Measurements from ENCODE around the gene VDAC1. TPM values are rescaled to one million over a fixed set of nuclear protein-coding genes. Genes with fewer than 3 reads are reported as not detected.

VDAC1 gene
- total RNA-seq, 6 experiments from 2014 or later: 276 to 324 (median 316) TPM

- Mint-ChIP-seq H3K27ac (peak overlapping the region; percentile 60), H3K36me3 (ENCODE audit: low read depth) (peaks cover 42% of the 10 kb centered on the region), H3K27me3 (ENCODE audit: insufficient read depth) (peaks cover under 1% of the 10 kb centered on the region; the same call in 1 of the 2 replicates), H3K4me3 (0 out of 2 replicates have a peak overlapping the region, but pooled peaks have one; percentile 18), H3K9me3 (peaks cover 6% of the 10 kb centered on the region), H3K4me1 (ENCODE audit: low read depth) (peaks cover 62% of the 10 kb centered on the region)
- no peak for TF ChIP-seq CTCF (IDR thresholded peaks at IDR 0.05)
- DNase-seq: no peak
These were observed 41.2 kb downstream of the VDAC1 start for GRCh38 chr5:133963493-133964128.

GRCh38 chr5:133962801-133963476, 41.8 kb downstream of the VDAC1 start:
- no peak for TF ChIP-seq CTCF (IDR thresholded peaks at IDR 0.05)
- Mint-ChIP-seq H3K4me1 (ENCODE audit: low read depth) (peaks cover 61% of the 10 kb centered on the region), H3K9me3 (peaks cover 6% of the 10 kb centered on the region), H3K4me3 (peak overlapping the region; percentile 18), H3K27me3 (ENCODE audit: insufficient read depth) (no peaks in the 10 kb centered on the region), H3K27ac (peak overlapping the region; percentile 60), H3K36me3 (ENCODE audit: low read depth) (peaks cover 38% of the 10 kb centered on the region)
- peak; percentile 52 for DNase-seq

- H3K9me3 Mint-ChIP-seq: peaks cover 6% of the 10 kb centered on the region
- no peak for TF ChIP-seq CTCF (IDR thresholded peaks at IDR 0.05)
- peak overlapping the region; percentile 60 for H3K27ac Mint-ChIP-seq
- no peaks in the 10 kb centered on the region for H3K27me3 Mint-ChIP-seq (ENCODE audit: insufficient read depth)
- H3K4me1 Mint-ChIP-seq (ENCODE audit: low read depth): peaks cover 53% of the 10 kb centered on the region
- peaks cover 39% of the 10 kb centered on the region for H3K36me3 Mint-ChIP-seq (ENCODE audit: low read depth)
- no peak for DNase-seq
- peak overlapping the region; percentile 18; the same call in 1 of the 2 replicates for H3K4me3 Mint-ChIP-seq
These were observed 42.6 kb downstream of the VDAC1 start for GRCh38 chr5:133962131-133962530.

- no peak overlapping the region for H3K4me3 Mint-ChIP-seq
- H3K9me3 Mint-ChIP-seq: peaks cover 6% of the 10 kb centered on the region
- peaks cover 35% of the 10 kb centered on the region for H3K4me1 Mint-ChIP-seq (ENCODE audit: low read depth)
- no peaks in the 10 kb centered on the region for H3K27me3 Mint-ChIP-seq (ENCODE audit: insufficient read depth)
- no peak for TF ChIP-seq CTCF (IDR thresholded peaks at IDR 0.05)
- H3K36me3 Mint-ChIP-seq (ENCODE audit: low read depth): peaks cover 31% of the 10 kb centered on the region
- no peak for DNase-seq
- no peak overlapping the region for H3K27ac Mint-ChIP-seq
These were observed 45.1 kb downstream of the VDAC1 start for GRCh38 chr5:133959643-133960042.

- no peak for TF ChIP-seq CTCF (IDR thresholded peaks at IDR 0.05)
- no peak for DNase-seq
- H3K27ac Mint-ChIP-seq: no peak overlapping the region
- H3K4me1 Mint-ChIP-seq (ENCODE audit: low read depth): peaks cover 37% of the 10 kb centered on the region
- H3K27me3 Mint-ChIP-seq (ENCODE audit: insufficient read depth): no peaks in the 10 kb centered on the region
- H3K4me3 Mint-ChIP-seq: no peak overlapping the region
- peaks cover 17% of the 10 kb centered on the region for H3K36me3 Mint-ChIP-seq (ENCODE audit: low read depth)
- no peaks in the 10 kb centered on the region for H3K9me3 Mint-ChIP-seq
These were observed 47.2 kb downstream of the VDAC1 start for GRCh38 chr5:133957591-133957990.
